T-helper 2 cell treated with Interferon-gamma antibody and Interleukin-4, amounts not matched to agents 5 μg/mL and 100 μg/mL, for 36 hours (primary cell): Measurements from ENCODE around the gene ZNF469.
"Not testable (repeated sequence)": the region's sequence is repeated elsewhere in the genome, so short reads cannot be mapped to it uniquely, and the experiment has no call there.

Experiments
- DNase-seq: peaks from one replicate; pipeline ENCODE4 v3.0.0; 2021; ENCODE audit warnings: low spot score
- H3K27ac Mint-ChIP-seq: one replicate; pipeline ENCODE4 v1.8.0; 2021; ENCODE audit warnings: mild to moderate bottlenecking, mixed read lengths
- H3K27me3 Mint-ChIP-seq: one replicate; pipeline ENCODE4 v1.8.0; 2021; ENCODE audit warnings: low read depth, mixed read lengths
- H3K36me3 Mint-ChIP-seq: one replicate; pipeline ENCODE4 v1.8.0; 2021; ENCODE audit warnings: low read depth, mixed read lengths
- H3K4me1 Mint-ChIP-seq: one replicate; pipeline ENCODE4 v1.8.0; 2021; ENCODE audit warnings: low read depth, mixed read lengths
- H3K4me3 Mint-ChIP-seq: one replicate; pipeline ENCODE4 v1.8.0; 2022; ENCODE audit warnings: mild to moderate bottlenecking, moderate library complexity, mixed read lengths
- H3K9me3 Mint-ChIP-seq: one replicate; pipeline ENCODE4 v1.8.0; 2021; ENCODE audit warnings: mixed read lengths

The ZNF469 gene

GRCh38 chr16:88351491-88352101, 31.2 kb upstream of the ZNF469 start:
- no peaks in the 10 kb centered on the region for H3K27me3 Mint-ChIP-seq
- H3K4me3 Mint-ChIP-seq: no peak overlapping the region
- H3K27ac Mint-ChIP-seq: no peak overlapping the region
- H3K36me3 Mint-ChIP-seq: no peaks in the 10 kb centered on the region
- H3K4me1 Mint-ChIP-seq: peaks cover 3% of the 10 kb centered on the region
- no peak for DNase-seq
- peaks cover 6% of the 10 kb centered on the region for H3K9me3 Mint-ChIP-seq

GRCh38 chr16:88352261-88353200, 30.2 kb upstream of the ZNF469 start:
- Mint-ChIP-seq H3K9me3 (peaks cover 6% of the 10 kb centered on the region), H3K4me1 (peaks cover 3% of the 10 kb centered on the region), H3K27ac (no peak overlapping the region), H3K4me3 (no peak overlapping the region), H3K36me3 (no peaks in the 10 kb centered on the region), H3K27me3 (no peaks in the 10 kb centered on the region)
- DNase-seq: no peak

GRCh38 chr16:88353232-88353631, 29.5 kb upstream of the ZNF469 start:
- no peak overlapping the region for H3K27ac Mint-ChIP-seq
- no peak for DNase-seq
- no peak overlapping the region for H3K4me3 Mint-ChIP-seq
- H3K36me3 Mint-ChIP-seq: no peaks in the 10 kb centered on the region
- H3K4me1 Mint-ChIP-seq: peaks cover under 1% of the 10 kb centered on the region
- no peaks in the 10 kb centered on the region for H3K27me3 Mint-ChIP-seq
- peaks cover 6% of the 10 kb centered on the region for H3K9me3 Mint-ChIP-seq

- Mint-ChIP-seq H3K27ac (no peak overlapping the region), H3K4me3 (no peak overlapping the region), H3K27me3 (no peaks in the 10 kb centered on the region), H3K9me3 (peaks cover 6% of the 10 kb centered on the region), H3K36me3 (no peaks in the 10 kb centered on the region), H3K4me1 (no peaks in the 10 kb centered on the region)
- DNase-seq: no peak
Observed at GRCh38 chr16:88353691-88354090, 29.1 kb upstream of the ZNF469 start.

- peaks cover 5% of the 10 kb centered on the region for H3K9me3 Mint-ChIP-seq
- H3K4me3 Mint-ChIP-seq: no peak overlapping the region
- no peaks in the 10 kb centered on the region for H3K36me3 Mint-ChIP-seq
- H3K27ac Mint-ChIP-seq: no peak overlapping the region
- H3K27me3 Mint-ChIP-seq: no peaks in the 10 kb centered on the region
- H3K4me1 Mint-ChIP-seq: no peaks in the 10 kb centered on the region
- no peak for DNase-seq
Observed at GRCh38 chr16:88354229-88355092, 28.3 kb upstream of the ZNF469 start.

- H3K4me3 Mint-ChIP-seq: no peak overlapping the region
- H3K27ac Mint-ChIP-seq: no peak overlapping the region
Observed at GRCh38 chr16:88355093-88355388, 27.7 kb upstream of the ZNF469 start.

GRCh38 chr16:88355389-88356123, 27.2 kb upstream of the ZNF469 start:
- Mint-ChIP-seq H3K36me3 (no peaks in the 10 kb centered on the region), H3K27me3 (no peaks in the 10 kb centered on the region), H3K4me3 (no peak overlapping the region), H3K4me1 (no peaks in the 10 kb centered on the region), H3K27ac (no peak overlapping the region), H3K9me3 (no peaks in the 10 kb centered on the region)
- no peak for DNase-seq

More at GRCh38 chr16:88355093-88355388, 27.7 kb upstream of the ZNF469 start:
- H3K27me3 Mint-ChIP-seq: no peaks in the 10 kb centered on the region
- H3K36me3 Mint-ChIP-seq: no peaks in the 10 kb centered on the region
- no peaks in the 10 kb centered on the region for H3K9me3 Mint-ChIP-seq
- DNase-seq: no peak
- no peaks in the 10 kb centered on the region for H3K4me1 Mint-ChIP-seq

- no peak for DNase-seq
- no peaks in the 10 kb centered on the region for H3K4me1 Mint-ChIP-seq
- H3K4me3 Mint-ChIP-seq: no peak overlapping the region
- no peaks in the 10 kb centered on the region for H3K36me3 Mint-ChIP-seq
- no peaks in the 10 kb centered on the region for H3K27me3 Mint-ChIP-seq
- H3K27ac Mint-ChIP-seq: no peak overlapping the region
- no peaks in the 10 kb centered on the region for H3K9me3 Mint-ChIP-seq
Observed at GRCh38 chr16:88356124-88356726, 26.5 kb upstream of the ZNF469 start.

GRCh38 chr16:88356727-88357199, 26.0 kb upstream of the ZNF469 start:
- H3K9me3 Mint-ChIP-seq: no peaks in the 10 kb centered on the region
- no peaks in the 10 kb centered on the region for H3K36me3 Mint-ChIP-seq
- H3K4me1 Mint-ChIP-seq: no peaks in the 10 kb centered on the region
- H3K27me3 Mint-ChIP-seq: no peaks in the 10 kb centered on the region
- no peak for DNase-seq
- H3K4me3 Mint-ChIP-seq: no peak overlapping the region
- H3K27ac Mint-ChIP-seq: no peak overlapping the region

GRCh38 chr16:88357317-88358022, 25.3 kb upstream of the ZNF469 start:
- Mint-ChIP-seq H3K27me3 (peaks cover under 1% of the 10 kb centered on the region), H3K27ac (no peak overlapping the region), H3K4me3 (no peak overlapping the region), H3K4me1 (no peaks in the 10 kb centered on the region), H3K9me3 (no peaks in the 10 kb centered on the region), H3K36me3 (no peaks in the 10 kb centered on the region)
- DNase-seq: no peak

- Mint-ChIP-seq H3K4me1 (no peaks in the 10 kb centered on the region), H3K36me3 (no peaks in the 10 kb centered on the region), H3K27me3 (peaks cover 2% of the 10 kb centered on the region), H3K4me3 (no peak overlapping the region), H3K9me3 (no peaks in the 10 kb centered on the region), H3K27ac (no peak overlapping the region)
- no peak for DNase-seq
Observed at GRCh38 chr16:88358023-88358420, 24.7 kb upstream of the ZNF469 start.

GRCh38 chr16:88359008-88359407, 23.8 kb upstream of the ZNF469 start:
- Mint-ChIP-seq H3K27me3 (peaks cover 2% of the 10 kb centered on the region), H3K27ac (no peak overlapping the region), H3K36me3 (no peaks in the 10 kb centered on the region), H3K4me1 (no peaks in the 10 kb centered on the region), H3K9me3 (no peaks in the 10 kb centered on the region), H3K4me3 (no peak overlapping the region)
- no peak for DNase-seq

GRCh38 chr16:88360401-88360800, 22.4 kb upstream of the ZNF469 start:
- not testable (repeated sequence) for H3K36me3 Mint-ChIP-seq, H3K27ac Mint-ChIP-seq, H3K4me3 Mint-ChIP-seq, H3K9me3 Mint-ChIP-seq, H3K4me1 Mint-ChIP-seq, H3K27me3 Mint-ChIP-seq, DNase-seq
